ENCODE results near the gene TTLL13.

Gene TTLL13

DNA sequence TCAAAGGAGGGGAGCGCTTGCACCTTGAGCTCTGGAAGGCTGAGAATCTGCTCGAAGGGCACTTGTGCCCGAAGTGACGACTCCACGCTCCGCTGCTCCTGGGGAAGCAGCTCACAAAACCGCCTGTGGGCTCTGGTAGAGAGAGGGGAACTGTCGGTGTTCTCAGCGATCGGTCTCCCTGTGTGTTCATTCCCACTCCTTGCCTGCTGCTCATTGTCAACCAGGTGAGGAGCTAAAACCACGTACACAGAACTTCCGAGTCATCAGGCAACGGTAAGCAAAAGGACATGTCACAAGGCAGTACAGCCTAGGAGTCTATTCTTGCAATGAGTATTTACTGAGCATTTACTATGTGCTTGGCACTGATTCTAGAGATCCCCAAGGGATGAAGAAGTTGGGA is 17.2 kb upstream of the TTLL13 start:
- H3K27ac ChIP-seq = peak overlapping the region; percentile 94
- CTCF ChIA-PET = interaction anchor here (0.6 to 1.8 kb wide), 8 partner anchors 11 to 131 kb away, joined by 3 to 7 read pairs (median 4); no protein-coding TSS in a partner anchor

GRCh38 chr15:90232941-90233386 is 16.4 kb upstream of the TTLL13 start:
- CTCF ChIA-PET = interaction anchor here (0.6 to 1.6 kb wide), 5 partner anchors 20 to 131 kb away, joined by 3 to 7 read pairs (median 4); no protein-coding TSS in a partner anchor
- DNase-seq (ENCODE audit: low spot score) = peak; percentile 26
- peak; percentile 88 for TF ChIP-seq CTCF (conservative IDR thresholded peaks at IDR 0.05; ENCODE audit: low read depth)
- peak overlapping the region; percentile 94 for H3K27ac ChIP-seq
- POLR2A ChIA-PET (ENCODE audit: low non-redundant PET) = interaction anchor here (0.6 to 2.0 kb wide), 3 partner anchors 21 to 78 kb away, joined by 3 to 6 read pairs (median 4); no protein-coding TSS in a partner anchor

More for the DNA sequence above, 17.2 kb upstream of the TTLL13 start:
- POLR2A ChIA-PET (ENCODE audit: low non-redundant PET) = interaction anchor here (0.6 to 2.0 kb wide), 2 partner anchors 20 to 77 kb away, joined by 4 to 6 read pairs; no protein-coding TSS in a partner anchor
- no peak for DNase-seq (ENCODE audit: low spot score)
- TF ChIP-seq CTCF (conservative IDR thresholded peaks at IDR 0.05; ENCODE audit: low read depth) = no peak

DNA sequence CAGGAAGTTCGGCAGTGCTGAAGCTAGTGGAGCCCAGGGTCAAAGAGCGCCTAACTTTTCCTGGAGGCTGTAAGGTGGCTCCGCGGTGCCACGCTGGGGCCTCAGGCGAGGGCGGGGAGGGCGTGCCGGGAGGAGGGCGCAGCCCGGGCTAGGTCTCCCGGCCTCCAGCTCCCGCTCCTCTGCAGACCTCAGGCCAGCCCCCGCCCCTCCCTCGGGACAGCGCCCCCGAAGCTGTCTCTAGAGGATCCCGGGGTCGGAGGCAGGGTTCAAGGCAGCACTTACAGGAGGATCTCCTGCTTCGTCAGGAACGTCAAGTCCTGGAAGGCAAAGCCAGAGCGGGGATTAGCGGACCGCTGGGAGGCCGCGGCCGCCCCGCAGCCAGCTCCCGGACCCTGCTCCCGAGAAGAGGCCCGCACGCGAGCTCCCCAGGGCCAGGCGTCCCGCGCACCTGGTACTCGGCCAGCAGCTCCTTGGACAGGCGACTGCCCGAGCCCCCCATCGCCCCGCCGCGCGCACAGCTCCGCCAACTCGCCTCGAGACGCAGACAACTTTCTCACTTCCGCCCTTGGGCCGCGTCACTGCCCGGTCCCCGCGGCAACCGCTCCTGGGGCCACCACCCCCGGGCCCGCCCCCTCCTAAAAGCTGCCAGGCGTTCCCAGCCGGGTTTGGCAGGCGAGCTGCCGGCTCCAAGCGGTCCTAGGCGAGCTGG is 15.8 kb upstream of the TTLL13 start, which contains the start of gene CIB1:
TSS of gene CIB1 (minus strand) at position 555 of the 709 bp plus-strand sequence. CDS start at position 499, 56 bp downstream.
- peak within 1 kb of the TSS; percentile 94 for H3K27ac ChIP-seq
- ChIA-PET POLR2A (ENCODE audit: low non-redundant PET) (interaction anchor here (0.5 to 2.0 kb wide), 6 partner anchors 11 to 71 kb away, joined by 3 to 7 read pairs (median 4); no protein-coding TSS in a partner anchor), CTCF (interaction anchor here (0.5 to 1.6 kb wide), 6 partner anchors 20 to 132 kb away, joined by 3 to 7 read pairs (median 4); no protein-coding TSS in a partner anchor)
- TF ChIP-seq CTCF (conservative IDR thresholded peaks at IDR 0.05; ENCODE audit: low read depth) = no peak
- peak; percentile 97 for DNase-seq (ENCODE audit: low spot score)

DNA sequence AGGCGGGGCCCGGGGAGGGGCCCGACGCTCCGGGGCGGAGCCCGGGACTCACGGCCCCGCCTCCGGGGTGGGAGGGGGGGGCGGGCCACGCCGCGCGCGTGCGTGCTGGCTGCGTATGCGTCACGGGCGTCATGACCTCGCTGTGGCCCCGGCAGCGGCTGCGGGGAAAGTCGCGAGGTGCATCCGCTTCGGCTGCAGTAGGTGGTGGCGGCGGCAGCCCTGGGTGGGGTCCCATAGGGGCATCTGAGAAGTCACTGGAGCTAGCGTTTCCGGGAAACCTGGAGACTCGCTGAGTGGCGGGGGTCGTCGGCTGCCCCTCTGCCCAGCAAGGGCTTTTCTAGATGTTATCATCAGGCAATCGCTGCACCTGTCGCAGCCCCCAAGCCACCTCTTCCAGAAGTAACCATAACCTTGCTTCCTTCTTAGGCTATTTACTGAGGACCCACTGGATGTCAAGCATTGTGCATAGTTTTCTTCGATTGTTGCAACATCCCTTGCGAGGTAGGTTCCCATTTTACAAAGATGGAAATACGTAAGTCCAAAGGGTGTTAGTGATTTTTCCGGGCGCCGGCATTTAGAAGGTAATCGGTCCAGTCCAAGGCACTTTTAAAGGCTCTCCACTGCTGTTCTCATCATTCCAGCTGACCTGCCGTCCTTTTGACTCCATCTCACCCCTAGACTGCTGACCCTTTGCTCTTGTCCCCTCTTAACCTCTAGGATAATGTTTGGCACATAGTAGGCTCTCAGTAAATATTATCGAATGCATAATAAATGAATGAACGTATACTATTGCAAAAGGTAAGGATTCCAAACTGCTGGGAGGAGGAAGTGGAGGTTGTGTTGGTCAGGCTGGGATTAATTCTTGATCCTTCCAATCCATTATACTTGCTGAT is 15.0 kb upstream of the TTLL13 start, which contains the start of gene GDPGP1:
TSS of gene GDPGP1 (plus strand) at position 114 of the 893 bp plus-strand sequence. CDS start 6,700 bp downstream, outside the sequence.
- DNase-seq (ENCODE audit: low spot score) = peak; percentile 27
- H3K27ac ChIP-seq = peak within 1 kb of the TSS; percentile 94
- CTCF ChIA-PET = interaction anchor here (0.5 to 1.1 kb wide), 2 partner anchors 53 to 91 kb away, joined by 3 to 4 read pairs; no protein-coding TSS in a partner anchor
- POLR2A ChIA-PET (ENCODE audit: low non-redundant PET) = interaction anchor here (0.5 to 2.0 kb wide), 6 partner anchors 10 to 72 kb away, joined by 3 to 7 read pairs (median 4); no protein-coding TSS in a partner anchor
- no peak for TF ChIP-seq CTCF (conservative IDR thresholded peaks at IDR 0.05; ENCODE audit: low read depth)

GRCh38 chr15:90239371-90239770 is 10.0 kb upstream of the TTLL13 start:
- POLR2A ChIA-PET (ENCODE audit: low non-redundant PET) = interaction anchor here (0.7 kb wide), 1 partner anchor 26 kb away, joined by 3 read pairs; the partner anchor contains the start of gene NGRN
- TF ChIP-seq CTCF (conservative IDR thresholded peaks at IDR 0.05; ENCODE audit: low read depth) = no peak

More at GRCh38 chr15:90239371-90239770, 10.0 kb upstream of the TTLL13 start:
- DNase-seq (ENCODE audit: low spot score) = no peak
- peak overlapping the region; percentile 10; the same call in 1 of the 2 replicates for H3K27ac ChIP-seq
- CTCF ChIA-PET = no interaction called here
